ENCODE data around the gene CUTA. TPM values are rescaled to one million over a fixed set of nuclear protein-coding genes. Genes with fewer than 3 reads are reported as not detected.
"Not testable (repeated sequence)": the region's sequence is repeated elsewhere in the genome, so short reads cannot be mapped to it uniquely, and the experiment has no call there.

CUTA gene
- total RNA-seq, 2 donors from 2014 or later: 195 to 196 TPM

- no peaks in the 10 kb centered on the region for H3K36me3 Mint-ChIP-seq (ENCODE audit: low read depth)
- H3K27me3 Mint-ChIP-seq: no peaks in the 10 kb centered on the region
- DNase-seq (no peak), ATAC-seq (no peak)
- peaks cover 10% of the 10 kb centered on the region for H3K4me1 Mint-ChIP-seq
- no peak overlapping the region for H3K4me3 Mint-ChIP-seq
- peak overlapping the region; percentile 34 for H3K27ac Mint-ChIP-seq
- no peaks in the 10 kb centered on the region for H3K9me3 ChIP-seq (ENCODE audit: control insufficient read depth, low read length, poor library complexity, severe bottlenecking)
These were observed 42.7 kb downstream of the CUTA start for GRCh38 chr6:33375143-33375671.

- Mint-ChIP-seq H3K4me3 (peak overlapping the region; percentile 58), H3K4me1 (peaks cover 10% of the 10 kb centered on the region)
- no peak for DNase-seq
These were observed 43.7 kb downstream of the CUTA start for GRCh38 chr6:33373960-33374910.

GRCh38 chr6:33372526-33373123, 45.3 kb downstream of the CUTA start:
- H3K36me3 Mint-ChIP-seq (ENCODE audit: low read depth): no peaks in the 10 kb centered on the region
- DNase-seq (no peak), ATAC-seq (no peak)
- H3K4me3 Mint-ChIP-seq: no peak overlapping the region
- no peak overlapping the region for H3K27ac Mint-ChIP-seq
- peaks cover 10% of the 10 kb centered on the region for H3K4me1 Mint-ChIP-seq
- H3K27me3 Mint-ChIP-seq: no peaks in the 10 kb centered on the region
- H3K9me3 ChIP-seq (ENCODE audit: control insufficient read depth, low read length, poor library complexity, severe bottlenecking): no peaks in the 10 kb centered on the region

More at GRCh38 chr6:33373960-33374910, 43.7 kb downstream of the CUTA start:
- ATAC-seq: no peak
- Mint-ChIP-seq H3K36me3 (ENCODE audit: low read depth) (no peaks in the 10 kb centered on the region), H3K27me3 (no peaks in the 10 kb centered on the region), H3K27ac (peak overlapping the region; percentile 34)
- no peaks in the 10 kb centered on the region for H3K9me3 ChIP-seq (ENCODE audit: control insufficient read depth, low read length, poor library complexity, severe bottlenecking)

- DNase-seq; H3K4me3 Mint-ChIP-seq; H3K9me3 ChIP-seq (ENCODE audit: control insufficient read depth, low read length, poor library complexity, severe bottlenecking); H3K36me3 Mint-ChIP-seq (ENCODE audit: low read depth); H3K4me1 Mint-ChIP-seq; H3K27me3 Mint-ChIP-seq; ATAC-seq; H3K27ac Mint-ChIP-seq: not testable (repeated sequence)
These were observed 46.0 kb downstream of the CUTA start for GRCh38 chr6:33371901-33372300.

GRCh38 chr6:33367715-33368025, 50.2 kb downstream of the CUTA start:
- not testable (repeated sequence) for H3K4me1 Mint-ChIP-seq; H3K4me3 Mint-ChIP-seq; H3K9me3 ChIP-seq (ENCODE audit: control insufficient read depth, low read length, poor library complexity, severe bottlenecking); ATAC-seq; H3K27me3 Mint-ChIP-seq; H3K36me3 Mint-ChIP-seq (ENCODE audit: low read depth); H3K27ac Mint-ChIP-seq; DNase-seq

GRCh38 chr6:33367009-33367714, 50.7 kb downstream of the CUTA start:
- no peaks in the 10 kb centered on the region for H3K36me3 Mint-ChIP-seq (ENCODE audit: low read depth)
- no peak overlapping the region for H3K27ac Mint-ChIP-seq

More at GRCh38 chr6:33367009-33367714, 50.7 kb downstream of the CUTA start:
- Mint-ChIP-seq H3K4me1 (peaks cover 4% of the 10 kb centered on the region), H3K27me3 (peaks cover 6% of the 10 kb centered on the region), H3K4me3 (no peak overlapping the region)
- ATAC-seq (no peak), DNase-seq (no peak)
- no peaks in the 10 kb centered on the region for H3K9me3 ChIP-seq (ENCODE audit: control insufficient read depth, low read length, poor library complexity, severe bottlenecking)

Other genes starting within 250 kb of the CUTA start
- gene COL11A2, start 225.6 kb downstream of the CUTA start, total RNA-seq: under 1 TPM; 0.52 to 0.89 TPM
- 10 to 100 TPM; 51.0 to 64.4 TPM for gene RXRB, start 217.4 kb downstream of the CUTA start, total RNA-seq
- 10 to 100 TPM; 22.4 to 25.8 TPM for gene SLC39A7, start 217.2 kb downstream of the CUTA start, total RNA-seq
- gene HSD17B8, start 213.5 kb downstream of the CUTA start, total RNA-seq: 10 to 100 TPM in 1 of 2 donors, 1 to 10 TPM in 1; 7.6 to 11.9 TPM
- gene RING1, start 209.6 kb downstream of the CUTA start, total RNA-seq: 10 to 100 TPM; 27.9 to 28.2 TPM
- 10 to 100 TPM; 66.5 to 68.3 TPM for gene VPS52, start 146.2 kb downstream of the CUTA start, total RNA-seq
- 1,000 to 10,000 TPM; 4,373 to 4,641 TPM for gene RPS18, start 146.0 kb downstream of the CUTA start, total RNA-seq
- gene B3GALT4, start 141.0 kb downstream of the CUTA start, total RNA-seq: 10 to 100 TPM; 10.1 to 13.0 TPM
- gene WDR46, start 128.9 kb downstream of the CUTA start, total RNA-seq: 10 to 100 TPM; 32.1 to 38.6 TPM
- 10 to 100 TPM; 16.5 to 25.7 TPM for gene PFDN6, start 128.5 kb downstream of the CUTA start, total RNA-seq
- gene RGL2, start 119.2 kb downstream of the CUTA start, total RNA-seq: 10 to 100 TPM; 42.1 to 56.2 TPM
- 100 to 1,000 TPM; 269 to 344 TPM for gene TAPBP, start 104.0 kb downstream of the CUTA start, total RNA-seq
- 10 to 100 TPM; 17.1 to 20.2 TPM for gene ZBTB22, start 100.4 kb downstream of the CUTA start, total RNA-seq
- gene DAXX, start 95.1 kb downstream of the CUTA start, total RNA-seq: 10 to 100 TPM; 34.5 to 49.0 TPM
- 1 to 10 TPM; 1.3 to 3.7 TPM for gene KIFC1, start 26.3 kb downstream of the CUTA start, total RNA-seq
- gene PHF1, start 7.1 kb downstream of the CUTA start, total RNA-seq: 100 to 1,000 TPM; 448 to 472 TPM
- gene SYNGAP1, start 2.0 kb upstream of the CUTA start, total RNA-seq: 10 to 100 TPM; 82.3 to 83.9 TPM
- 1 to 10 TPM; 3.9 to 4.4 TPM for gene ZBTB9, start 36.5 kb upstream of the CUTA start, total RNA-seq
- 10 to 100 TPM; 27.7 to 34.6 TPM for gene BAK1, start 162.2 kb upstream of the CUTA start, total RNA-seq
- 10 to 100 TPM; 48.1 to 48.3 TPM for gene ITPR3, start 203.2 kb upstream of the CUTA start, total RNA-seq

All from T-helper 17 cell (primary cell).